Adrenal gland (tissue), 5 donors: ENCODE data around the gene PTDSS2.
"Not testable (repeated sequence)": the region's sequence is repeated elsewhere in the genome, so short reads cannot be mapped to it uniquely, and the experiment has no call there.

Experiments used
- POLR2A ChIP-seq, 2 donors: fragments of 450-650 bp; IDR thresholded peaks; one replicate each; pipeline ENCODE4 v1.6.1; 2017; ENCODE audit warnings: antibody characterized with exemption in 2 of 2, mild to moderate bottlenecking in 2 of 2, moderate library complexity in 1 of 2
- TF ChIP-seq, protein P1 (sequence below), 6 experiments: fragments of 450-650 bp in 4 of 6; fragments of 200-600 bp in 2 of 6; sonication (generic) in 1 of 6; IDR thresholded peaks; 1 replicate in 5 of 6; 2 replicates in 1 of 6; pipeline versions ENCODE4 v1.5.1 to v1.8.0; 2016 to 2021; ENCODE audit warnings: antibody characterized with exemption in 6 of 6, mild to moderate bottlenecking in 2 of 6, moderate library complexity in 1 of 6
- donor health status: DM: no; HTN: no; CAD: no.

DNA sequence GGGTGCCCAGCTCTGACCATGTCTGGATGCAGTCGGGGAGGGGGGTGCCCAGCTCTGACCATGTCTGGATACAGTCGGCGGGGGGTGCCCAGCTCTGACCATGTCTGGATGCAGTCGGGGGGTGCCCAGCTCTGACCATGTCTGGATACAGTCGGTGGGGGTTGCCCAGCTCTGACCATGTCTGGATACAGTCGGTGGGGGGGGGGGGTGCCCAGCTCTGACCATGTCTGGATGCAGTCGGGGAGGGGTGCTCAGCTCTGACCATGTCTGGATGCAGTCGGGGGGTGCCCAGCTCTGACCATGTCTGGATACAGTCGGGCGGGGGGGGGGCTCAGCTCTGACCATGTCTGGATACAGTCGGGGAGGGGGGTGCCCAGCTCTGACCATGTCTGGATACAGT is 38.6 kb upstream of the PTDSS2 start:
- TF ChIP-seq, protein P1, sequence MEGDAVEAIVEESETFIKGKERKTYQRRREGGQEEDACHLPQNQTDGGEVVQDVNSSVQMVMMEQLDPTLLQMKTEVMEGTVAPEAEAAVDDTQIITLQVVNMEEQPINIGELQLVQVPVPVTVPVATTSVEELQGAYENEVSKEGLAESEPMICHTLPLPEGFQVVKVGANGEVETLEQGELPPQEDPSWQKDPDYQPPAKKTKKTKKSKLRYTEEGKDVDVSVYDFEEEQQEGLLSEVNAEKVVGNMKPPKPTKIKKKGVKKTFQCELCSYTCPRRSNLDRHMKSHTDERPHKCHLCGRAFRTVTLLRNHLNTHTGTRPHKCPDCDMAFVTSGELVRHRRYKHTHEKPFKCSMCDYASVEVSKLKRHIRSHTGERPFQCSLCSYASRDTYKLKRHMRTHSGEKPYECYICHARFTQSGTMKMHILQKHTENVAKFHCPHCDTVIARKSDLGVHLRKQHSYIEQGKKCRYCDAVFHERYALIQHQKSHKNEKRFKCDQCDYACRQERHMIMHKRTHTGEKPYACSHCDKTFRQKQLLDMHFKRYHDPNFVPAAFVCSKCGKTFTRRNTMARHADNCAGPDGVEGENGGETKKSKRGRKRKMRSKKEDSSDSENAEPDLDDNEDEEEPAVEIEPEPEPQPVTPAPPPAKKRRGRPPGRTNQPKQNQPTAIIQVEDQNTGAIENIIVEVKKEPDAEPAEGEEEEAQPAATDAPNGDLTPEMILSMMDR (IDR thresholded peaks at IDR 0.05) = not testable (repeated sequence)
- not testable (repeated sequence) for TF ChIP-seq POLR2A (IDR thresholded peaks at IDR 0.05)
